GM19023 (cell line): ENCODE data around the gene ZNF273.
"Not testable (repeated sequence)": the region's sequence is repeated elsewhere in the genome, so short reads cannot be mapped to it uniquely, and the experiment has no call there.

Source experiments
- ATAC-seq: cut with Tn5 transposase; IDR thresholded peaks from one replicate; pipeline ENCODE4 v1.9.1; 2021; ENCODE audit warnings: mild to moderate bottlenecking, moderate library complexity; ENCODE audit not compliant: unreplicated experiment

Gene ZNF273

DNA sequence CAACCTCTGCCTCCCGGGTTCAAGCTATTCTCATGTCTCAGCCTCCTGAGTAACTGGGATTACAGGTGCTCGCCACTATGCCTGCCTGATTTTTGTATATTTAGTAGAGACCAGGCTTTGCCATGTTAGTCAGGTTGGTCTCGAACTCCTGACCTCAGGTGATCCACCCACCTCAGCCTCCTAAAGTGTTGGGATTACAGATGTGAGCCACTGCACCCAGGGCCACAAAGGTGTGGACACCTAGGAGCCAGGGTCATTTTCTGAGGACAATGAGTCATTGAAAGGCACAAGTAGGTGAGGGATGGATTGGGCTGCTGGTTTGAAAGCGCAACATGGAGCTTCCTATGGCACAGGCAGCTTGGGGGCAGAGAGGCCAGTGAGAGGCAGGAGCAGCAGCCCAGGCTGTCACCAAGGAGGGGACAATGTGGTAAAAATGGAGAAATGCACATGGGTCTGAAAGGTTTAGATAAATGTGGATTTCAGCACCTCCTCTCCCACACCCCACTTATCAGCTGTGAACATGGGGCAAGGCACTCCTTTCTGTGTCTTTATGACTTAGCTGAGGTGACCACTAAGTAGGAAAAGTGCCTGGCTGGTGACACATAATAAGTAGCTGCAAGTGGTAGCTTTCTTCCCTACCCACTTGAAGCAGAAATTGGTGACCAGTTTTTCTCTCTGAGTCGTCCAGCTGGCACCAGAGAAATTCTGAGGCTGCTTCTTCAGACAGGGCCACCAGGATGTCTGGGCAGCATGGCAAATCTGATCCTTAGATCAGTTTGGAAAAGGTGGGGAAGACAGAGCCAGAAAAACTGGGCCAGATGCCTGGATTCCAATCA lies 41.8 kb downstream of the ZNF273 start:
- not testable (repeated sequence) for ATAC-seq

DNA sequence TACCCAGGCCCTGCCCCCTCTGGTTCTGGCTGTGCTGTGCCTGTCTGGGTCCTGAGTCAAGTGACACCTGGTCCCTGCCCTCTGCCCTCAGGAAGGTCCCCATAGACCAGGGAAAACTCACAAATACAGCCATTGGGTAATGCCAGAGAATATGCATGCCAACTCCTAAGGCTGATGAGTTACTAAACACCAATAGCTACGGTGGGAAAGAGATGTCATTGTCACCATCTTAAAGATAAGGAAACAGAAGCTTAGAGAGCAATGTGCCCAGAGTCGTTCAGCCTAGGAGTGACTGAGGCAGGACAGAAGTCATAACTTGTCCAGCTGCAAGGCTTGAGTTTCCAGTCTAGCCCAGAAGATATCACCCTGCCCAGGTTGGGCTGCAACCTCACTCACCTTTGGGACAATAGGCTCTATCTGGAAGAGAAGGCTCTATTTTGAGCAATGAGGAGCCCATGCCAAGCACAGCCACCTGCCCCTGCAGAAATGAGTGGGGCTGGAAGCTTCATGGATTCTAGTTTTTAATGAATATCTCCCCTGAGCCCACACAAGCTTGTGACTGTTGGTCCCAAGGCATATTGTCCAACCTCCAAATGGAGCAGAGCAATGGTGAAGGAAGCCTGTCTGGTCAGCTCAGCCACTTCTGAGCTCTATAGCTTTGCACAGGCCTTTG lies 42.6 kb downstream of the ZNF273 start:
- no peak for ATAC-seq

DNA sequence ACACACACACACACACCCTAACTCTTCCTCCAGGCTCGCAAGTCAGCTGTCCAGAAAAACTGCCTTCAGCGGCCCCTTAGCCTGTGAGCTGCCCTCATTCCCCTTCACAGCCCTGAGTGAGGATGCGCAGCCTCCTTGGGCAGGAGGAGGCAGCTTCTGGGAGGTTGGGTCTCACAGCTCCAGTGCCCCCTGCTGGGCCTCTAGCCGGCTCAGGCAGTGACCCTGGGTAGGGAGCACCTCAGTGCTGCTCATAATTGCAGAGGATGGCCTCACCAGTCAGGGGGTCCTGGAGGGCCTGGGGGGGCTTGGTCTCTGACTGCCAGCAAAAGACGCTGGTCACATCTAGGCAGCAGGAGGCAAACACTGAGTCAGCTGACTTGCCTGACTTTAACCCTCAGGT lies 43.7 kb downstream of the ZNF273 start:
- ATAC-seq, result no peak

DNA sequence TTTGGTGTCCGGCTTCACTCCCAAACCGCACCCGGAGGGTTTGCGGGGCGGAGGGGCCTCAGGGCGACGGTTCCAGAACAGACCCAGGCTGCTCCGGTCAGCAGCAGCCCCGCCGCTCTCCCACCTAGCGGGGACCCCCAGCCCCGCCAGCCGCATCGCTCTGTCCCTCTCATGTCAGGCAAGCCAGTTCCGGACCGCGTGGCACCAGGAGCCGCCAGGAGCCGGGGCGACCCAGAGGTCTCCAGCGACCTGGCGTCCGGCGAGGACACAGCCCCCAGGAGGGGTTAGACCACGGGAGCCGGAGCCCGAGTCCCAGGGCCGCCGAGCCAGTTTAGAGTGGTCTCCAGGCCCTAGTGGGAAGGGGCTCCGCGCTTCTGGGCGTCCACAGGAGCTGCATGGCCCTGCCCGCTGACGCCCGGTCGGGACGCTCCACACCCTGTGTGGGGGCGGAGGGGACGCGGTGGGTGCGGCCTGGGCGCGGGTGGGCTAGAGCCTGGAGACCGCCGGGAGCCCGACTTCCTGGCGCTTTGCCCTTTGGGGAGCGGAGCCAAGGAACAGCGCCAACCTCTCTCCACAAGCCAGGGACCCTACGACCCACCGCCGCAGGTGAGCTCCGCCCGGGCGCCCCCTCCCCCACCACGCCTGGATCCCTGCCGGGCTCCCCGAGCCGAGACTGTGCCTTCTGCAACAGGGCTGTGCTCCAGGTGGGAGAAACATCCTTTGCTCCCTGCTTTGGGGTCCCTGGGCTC lies 44.4 kb downstream of the ZNF273 start:
- ATAC-seq, result no peak

DNA sequence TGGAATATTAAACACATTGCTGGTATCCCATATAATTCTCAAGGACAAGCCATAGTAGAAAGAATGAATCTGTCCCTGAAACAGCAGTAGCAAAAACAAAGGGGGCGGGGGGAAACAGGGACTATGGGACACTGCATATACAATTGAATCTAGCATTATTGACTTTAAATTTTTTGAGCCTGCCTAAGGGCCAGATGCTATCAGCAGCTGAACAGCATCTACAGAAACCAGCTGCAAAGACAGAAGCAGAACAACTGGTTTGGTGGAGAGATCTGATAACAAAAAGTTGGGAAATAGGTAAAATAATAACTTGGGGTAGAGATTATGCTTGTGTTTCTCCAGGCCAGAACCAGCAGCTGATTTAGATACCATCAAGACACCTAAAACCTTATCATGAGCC lies 45.7 kb downstream of the ZNF273 start:
- not testable (repeated sequence) for ATAC-seq

DNA sequence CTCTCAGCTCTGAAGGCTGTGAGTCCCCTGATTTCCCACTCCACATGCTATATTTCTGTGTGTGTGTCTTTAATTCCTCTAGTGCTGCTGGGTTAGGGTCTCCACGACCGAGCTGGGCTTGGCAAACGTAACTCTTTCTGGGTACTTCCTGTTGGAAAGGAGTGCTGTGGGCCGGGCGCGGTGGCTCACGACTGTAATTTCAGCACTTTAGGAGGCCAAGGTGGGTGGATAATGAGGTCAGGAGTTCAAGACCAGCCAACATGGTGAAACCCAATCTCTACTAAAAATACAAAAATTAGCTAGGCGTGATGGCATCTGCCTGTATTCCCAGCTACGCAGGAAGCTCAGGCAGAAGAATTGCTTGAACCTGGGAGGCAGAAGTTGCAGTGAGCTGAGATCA lies 47.6 kb downstream of the ZNF273 start:
- not testable (repeated sequence) for ATAC-seq

DNA sequence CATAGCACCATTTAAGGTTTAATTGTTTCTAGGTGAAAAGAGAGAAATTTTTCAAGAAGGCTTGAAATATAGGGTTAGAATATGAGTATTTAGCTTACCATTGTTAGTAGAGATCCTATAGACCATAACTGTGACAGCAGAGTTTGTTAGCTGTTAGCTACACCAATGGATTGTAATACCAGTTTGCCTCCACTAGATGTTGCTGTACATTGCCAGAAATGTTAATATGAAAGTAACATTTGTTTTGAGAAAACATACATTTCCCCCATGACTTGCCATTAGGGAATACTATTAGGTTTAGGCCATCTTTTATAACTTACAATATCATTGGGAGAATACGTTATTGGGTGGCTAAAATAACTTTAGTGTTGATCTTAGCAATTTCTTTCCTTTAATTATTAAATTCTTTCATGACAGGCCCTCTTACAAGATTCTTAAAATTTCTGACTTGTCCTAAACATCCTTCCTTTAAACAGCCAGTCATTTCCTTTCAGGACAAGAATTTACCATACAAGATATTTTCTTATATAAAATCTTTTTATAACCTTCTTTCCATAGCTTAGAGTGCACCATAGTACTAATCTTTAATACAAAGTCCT lies 48.3 kb downstream of the ZNF273 start:
- ATAC-seq, result no peak

DNA sequence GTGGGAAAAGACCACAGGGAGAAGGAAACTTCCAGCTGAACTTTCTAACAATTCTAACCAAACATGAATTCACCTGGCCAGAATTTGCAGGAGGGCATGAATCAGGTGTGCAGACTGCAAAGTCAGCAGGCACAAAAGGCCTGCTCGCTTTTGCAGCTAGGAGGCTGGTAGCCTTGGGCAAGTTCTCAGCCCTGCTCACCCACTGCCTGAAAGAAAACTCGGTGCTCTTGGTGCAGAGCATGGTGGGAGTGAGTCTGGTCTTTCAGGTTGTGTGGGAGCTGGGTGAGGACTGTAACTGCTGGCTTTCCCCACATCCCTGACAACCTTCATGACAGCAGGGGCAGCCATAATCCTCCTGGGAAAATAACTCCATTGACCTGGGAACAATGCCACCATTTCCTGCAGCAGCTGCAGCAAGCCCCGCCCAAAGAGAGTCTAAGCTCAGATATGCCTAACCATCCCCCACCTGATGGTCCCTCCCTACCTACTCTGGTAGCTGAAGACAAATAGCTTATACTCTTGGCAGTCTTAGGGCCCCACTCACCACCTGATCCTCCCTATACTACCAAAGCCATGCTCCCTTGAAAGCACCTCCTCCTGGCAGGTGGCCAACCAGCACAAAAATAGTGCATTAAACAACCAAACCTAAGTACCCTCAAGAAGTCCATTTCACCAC lies 56.1 kb downstream of the ZNF273 start:
- no peak for ATAC-seq

DNA sequence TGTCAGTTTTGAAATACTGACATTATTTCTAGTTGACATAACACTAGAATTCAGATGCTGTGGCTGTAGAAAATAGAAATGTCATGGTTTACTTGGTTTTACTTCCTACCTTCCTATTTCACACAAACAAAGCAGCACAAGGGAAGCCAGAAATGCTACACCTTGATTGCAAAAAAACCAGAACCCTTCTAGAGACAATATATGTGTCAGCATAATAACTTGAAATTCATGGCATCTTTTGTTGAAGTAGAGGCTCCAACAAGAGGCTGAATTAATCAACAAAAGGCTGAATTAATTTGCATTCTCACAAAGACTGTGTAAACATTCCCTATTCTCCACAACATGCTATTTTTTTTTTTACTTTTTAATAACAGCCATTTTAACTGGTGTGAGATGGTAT lies 62.5 kb downstream of the ZNF273 start:
- no peak for ATAC-seq

DNA sequence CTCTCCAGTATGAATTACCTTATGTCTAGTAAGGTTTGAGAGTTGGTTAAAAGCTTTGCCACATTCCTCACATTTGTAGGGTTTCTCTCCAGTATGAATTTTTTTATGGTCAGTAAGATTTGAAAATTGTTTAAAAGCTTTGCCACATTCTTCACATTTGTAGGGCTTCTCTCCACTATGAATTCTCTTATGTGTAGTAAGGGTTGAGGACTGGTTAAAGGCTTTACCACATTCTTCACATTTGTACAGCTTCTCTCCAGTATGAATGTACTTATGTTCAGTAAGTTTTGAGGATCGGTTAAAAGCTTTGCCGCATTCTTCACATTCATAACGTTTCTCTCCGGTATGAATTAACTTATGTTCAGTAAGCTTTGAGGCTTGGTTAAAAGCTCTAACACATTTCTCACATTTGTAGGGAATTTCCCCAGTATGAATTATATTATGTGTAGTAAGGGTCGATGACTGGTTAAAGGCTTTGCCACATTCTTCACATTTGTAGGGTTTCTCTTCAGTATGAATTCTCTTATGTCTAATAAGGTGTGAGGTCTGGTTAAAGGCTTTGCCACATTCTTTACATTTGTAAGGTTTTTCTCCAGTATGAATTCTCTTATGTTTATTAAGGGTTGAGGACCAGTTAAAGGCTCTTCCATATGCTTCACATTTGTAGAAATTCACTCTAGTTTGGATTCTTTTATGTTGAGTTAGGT lies 75.6 kb downstream of the ZNF273 start:
- no peak for ATAC-seq
